GM12872 (cell line): ENCODE data around the gene FCN2.

Experiments
- CTCF ChIP-seq: IDR thresholded peaks from 3 replicates; pipeline ENCODE4 v1.5.1; 2011; ENCODE audit warnings: low read depth, mild to moderate bottlenecking, low read length, moderate library complexity; ENCODE audit not compliant: insufficient read depth

Gene FCN2

DNA sequence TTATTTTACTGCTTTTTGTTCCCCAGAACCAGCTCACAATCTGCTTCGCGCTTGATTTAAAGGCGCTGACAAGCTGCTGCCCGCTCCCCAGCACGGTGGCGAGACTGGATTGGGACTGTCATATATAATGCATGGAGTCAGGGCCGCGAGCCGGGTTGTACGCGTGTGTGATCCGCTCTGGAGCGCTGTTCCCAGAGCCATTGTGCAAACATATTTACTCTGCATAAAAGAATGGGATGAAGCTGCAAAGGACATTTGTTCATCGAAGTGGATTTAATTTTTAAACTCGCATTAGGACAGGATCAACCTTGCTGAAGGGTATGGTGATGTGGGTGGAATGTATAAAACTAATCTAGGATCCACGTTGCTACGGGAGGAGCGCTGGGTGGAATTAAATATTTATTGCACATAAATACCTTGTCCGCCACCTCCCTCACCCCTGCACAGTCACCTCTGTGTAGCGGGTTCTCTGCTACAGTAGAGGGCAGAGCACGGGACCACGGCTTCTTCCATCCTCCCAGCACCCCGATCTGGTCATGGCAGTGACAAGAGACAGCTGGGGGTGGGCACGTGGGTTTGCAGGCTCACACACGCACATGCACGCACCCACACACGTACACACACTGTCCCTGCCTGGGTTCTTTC is 55.2 kb downstream of the FCN2 start:
- no peak for TF ChIP-seq CTCF

GRCh38 chr9:134936346-134937163 is 55.9 kb downstream of the FCN2 start:
- TF ChIP-seq CTCF: no peak
